HCT116 (cell line): ENCODE measurements around the gene CENPK. TPM values are rescaled to one million over a fixed set of nuclear protein-coding genes. Genes with fewer than 3 reads are reported as not detected.

ENCODE experiments used
- ATAC-seq: fragments of 200-7000 bp; cut with Tn5 transposase; 2 replicates; pipeline ENCODE4 v1.9.1; 2020; ENCODE audit warnings: mild to moderate bottlenecking, moderate library complexity
- BruUV-seq: library from RNA; stranded (reverse); fragments of 400-500 nt; replicated peaks from 2 replicates; lab custom pipeline; 2021; lab: Mats Ljungman, UMichigan
- CTCF ChIA-PET: fragments of 300-600 bp; sonication (Branson Sonifier 250); formaldehyde crosslinking; loops from one replicate; lab custom pipeline; 2021; ENCODE audit warnings: antibody characterized with exemption; lab: Charles Lee
- POLR2A ChIA-PET: fragments of 300-600, 350-600 bp; sonication (Branson Sonifier 250); formaldehyde crosslinking; loops from one replicate; lab custom pipeline; 2021; ENCODE audit warnings: antibody characterized with exemption; lab: Charles Lee
- RAD21 ChIA-PET, 2 experiments: fragments of 300-600 bp; sonication (Branson Sonifier 250); formaldehyde crosslinking; loops; one replicate each; lab custom pipeline; 2023; ENCODE audit warnings: low total read pairs in 2 of 2; ENCODE audit not compliant: uncharacterized antibody in 2 of 2, unreplicated experiment in 2 of 2, low non-redundant PET in 1 of 2; lab: Charles Lee
- DNase-seq: peaks from one replicate; pipeline ENCODE4 v3.0.0-alpha.2; 2010; ENCODE audit warnings: low read depth, low spot score
- H2AFZ ChIP-seq: fragments of 200-600 bp; shearing (Covaris generic), sonication (generic); 2 replicates; pipeline ENCODE4 v1.6.1; 2017; ENCODE audit warnings: low read depth, mixed run types, mixed read lengths, antibody characterized with exemption, low read length; ENCODE audit not compliant: poor library complexity, severe bottlenecking
- H3K27ac ChIP-seq: 2 replicates; pipeline ENCODE4 v1.5.1; 2012; ENCODE audit warnings: low read depth, low read length
- H3K27me3 ChIP-seq: fragments of 200-600 bp; sonication (generic); 2 replicates; pipeline ENCODE4 v1.6.1; 2016; ENCODE audit warnings: mixed run types, low read length, mixed read lengths; ENCODE audit not compliant: insufficient read depth
- H3K36me3 ChIP-seq, 2 experiments: fragments of 200-500 bp in 1 of 2; fragments of 200-600 bp in 1 of 2; sonication (Bioruptor generic) in 1 of 2; sonication (generic) in 1 of 2; 2 replicates each; pipeline versions ENCODE4 v1.5.1 to v1.6.1; 2014 to 2016; ENCODE audit warnings: low read length in 2 of 2, inconsistent platforms in 1 of 2, mixed read lengths in 1 of 2, mixed run types in 1 of 2; ENCODE audit not compliant: insufficient read depth in 2 of 2, control insufficient read depth in 1 of 2
- H3K4me1 ChIP-seq, 2 experiments: fragments of 200-600 bp in 1 of 2; sonication (generic) in 1 of 2; 2 replicates each; pipeline versions ENCODE4 v1.5.1 to v1.6.1; 2012 to 2017; ENCODE audit warnings: low read length in 2 of 2, inconsistent platforms in 1 of 2, mild to moderate bottlenecking in 1 of 2, mixed read lengths in 1 of 2, mixed run types in 1 of 2, moderate library complexity in 1 of 2; ENCODE audit not compliant: insufficient read depth in 2 of 2, control insufficient read depth in 1 of 2
- H3K4me2 ChIP-seq: fragments of 200-600 bp; sonication (generic); 2 replicates; pipeline ENCODE4 v1.6.1; 2017; ENCODE audit warnings: mixed run types, low read length, mixed read lengths
- H3K4me3 ChIP-seq, 2 experiments: fragments of 200-600 bp in 1 of 2; sonication (generic) in 1 of 2; replicated peaks in 1 of 2; 2 replicates each; pipeline ENCODE4 v1.5.1; 2011 to 2016; ENCODE audit warnings: low read length in 2 of 2, control low read depth in 1 of 2, low read depth in 1 of 2, mild to moderate bottlenecking in 1 of 2, mixed read lengths in 1 of 2, mixed run types in 1 of 2
- H3K79me2 ChIP-seq: fragments of 200-600 bp; sonication (generic); 2 replicates; pipeline ENCODE4 v1.6.1; 2017; ENCODE audit warnings: mild to moderate bottlenecking, mixed run types, low read length, moderate library complexity, mixed read lengths; ENCODE audit not compliant: insufficient read depth
- H3K9ac ChIP-seq: fragments of 200-600 bp; sonication (generic); 2 replicates; pipeline ENCODE4 v1.6.1; 2016; ENCODE audit warnings: low read length, mixed read lengths
- H3K9me2 ChIP-seq: fragments of 200-600 bp; sonication (generic), shearing (Covaris generic); 2 replicates; pipeline ENCODE4 v1.6.1; 2017; ENCODE audit warnings: mixed run types, mild to moderate bottlenecking, moderate library complexity; ENCODE audit not compliant: insufficient read depth
- H3K9me3 ChIP-seq, 2 experiments: fragments of 200-500 bp in 1 of 2; fragments of 200-600 bp in 1 of 2; sonication (Bioruptor generic) in 1 of 2; sonication (generic) in 1 of 2; 2 replicates each; pipeline ENCODE4 v1.6.1; 2014 to 2017; ENCODE audit warnings: low read length in 2 of 2, mixed read lengths in 2 of 2, inconsistent platforms in 1 of 2, low read depth in 1 of 2, mild to moderate bottlenecking in 1 of 2, mixed run types in 1 of 2, moderate library complexity in 1 of 2; ENCODE audit not compliant: control insufficient read depth in 1 of 2, insufficient read depth in 1 of 2
- H4K20me1 ChIP-seq: fragments of 200-600 bp; sonication (generic), shearing (Covaris generic); 2 replicates; pipeline ENCODE4 v1.6.1; 2017; ENCODE audit warnings: mixed run types, mild to moderate bottlenecking, moderate library complexity; ENCODE audit not compliant: insufficient read depth
- ATF3 ChIP-seq: IDR thresholded peaks from 2 replicates; pipeline ENCODE4 v1.6.1; 2012
- ELF1 ChIP-seq: IDR thresholded peaks from 2 replicates; pipeline ENCODE4 v1.6.1; 2012; ENCODE audit warnings: low read depth, borderline replicate concordance
- FOSL1 ChIP-seq: IDR thresholded peaks from 2 replicates; pipeline ENCODE4 v1.6.1; 2012; ENCODE audit warnings: low read depth
- JUND ChIP-seq: IDR thresholded peaks from 2 replicates; pipeline ENCODE4 v1.6.1; 2012
- MAX ChIP-seq: IDR thresholded peaks from 2 replicates; pipeline ENCODE4 v1.6.1; 2012
- POLR2AphosphoS5 ChIP-seq: IDR thresholded peaks from 2 replicates; pipeline ENCODE4 v1.6.1; 2011; ENCODE audit warnings: mild to moderate bottlenecking, low read depth, low read length, moderate library complexity
- RAD21 ChIP-seq: IDR thresholded peaks from 2 replicates; pipeline ENCODE4 v1.6.1; 2012; ENCODE audit warnings: low read depth, mild to moderate bottlenecking
- SIN3A ChIP-seq: IDR thresholded peaks from 2 replicates; pipeline ENCODE4 v1.6.1; 2012; ENCODE audit warnings: low read depth
- SRF ChIP-seq: IDR thresholded peaks from 2 replicates; pipeline ENCODE4 v1.6.1; 2012; ENCODE audit warnings: low read depth
- YY1 ChIP-seq: IDR thresholded peaks from 2 replicates; pipeline ENCODE4 v1.6.1; 2011; ENCODE audit warnings: low read length, low read depth, moderate library complexity, mild to moderate bottlenecking; ENCODE audit not compliant: insufficient replicate concordance; ENCODE audit errors: extremely low read depth
- ZBTB33 ChIP-seq: IDR thresholded peaks from 2 replicates; pipeline ENCODE4 v1.6.1; 2011; ENCODE audit warnings: mild to moderate bottlenecking, low read length, moderate library complexity; ENCODE audit not compliant: insufficient replicate concordance; ENCODE audit errors: extremely low read depth
- ZNF274 ChIP-seq: fragments of 200-500 bp; sonication (Bioruptor generic); IDR thresholded peaks from 2 replicates; pipeline ENCODE4 v1.6.1; 2014; ENCODE audit warnings: mild to moderate bottlenecking, low read depth, low read length, inconsistent platforms
- intact Hi-C: fragments of 100-400 bp; cut with micrococcal nuclease; formaldehyde crosslinking; loops from 2 replicates; pipeline ENCODE4 v1.10.0; 2022
- total RNA-seq: library from RNA; stranded (reverse); gene quantifications from one replicate; pipeline ENCODE4 v1.2.1, GENCODE V29; 2021; ENCODE audit not compliant: unreplicated experiment

CENPK gene
- total RNA-seq, 1 experiment from 2014 or later = 21.4 TPM

DNA sequence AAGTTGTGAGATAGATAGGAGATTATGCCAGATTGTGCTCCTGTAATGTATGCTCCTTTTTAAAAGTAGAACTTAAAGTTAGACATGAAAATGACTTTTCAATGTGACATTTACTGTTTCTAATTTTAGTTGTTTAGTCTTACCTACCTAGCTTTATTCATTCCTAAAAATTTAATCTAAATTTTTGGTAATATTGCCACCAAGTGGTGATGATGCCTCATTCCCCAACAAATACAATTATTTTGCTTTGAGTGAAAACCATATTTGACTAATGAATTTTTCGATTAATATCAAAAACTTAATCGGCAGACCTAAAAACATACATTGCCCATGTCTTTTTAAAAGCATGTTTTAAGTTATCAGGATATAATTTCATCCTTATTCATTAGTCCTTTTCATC, 25.7 kb upstream of the CENPK start (continued):
- TF ChIP-seq ATF3 (no peak), FOSL1 (no peak), ELF1 (no peak)

DNA sequence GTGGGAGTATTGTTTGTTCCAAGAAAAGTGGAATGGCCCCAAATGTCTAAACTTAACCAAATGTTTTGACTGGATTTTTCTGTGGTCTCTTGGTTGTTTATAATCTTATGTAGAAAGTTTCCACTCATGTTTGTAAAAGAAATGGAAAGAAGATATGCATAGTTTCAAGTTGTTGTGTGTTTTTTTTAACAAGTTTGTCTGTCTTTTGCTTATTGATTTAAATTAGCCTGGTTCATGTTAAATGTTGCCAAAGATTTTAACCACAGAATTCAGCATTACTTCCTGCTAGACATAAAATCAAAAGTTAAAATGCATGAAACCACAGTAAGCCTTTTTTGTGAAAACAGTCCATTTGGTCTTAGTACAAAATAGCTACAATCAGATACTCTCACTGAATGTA, 14.2 kb upstream of the CENPK start:
- Histone ChIP-seq H3K79me2 (peaks cover 7% of the 10 kb centered on the region; the same call in 1 of the 2 replicates), H3K9ac (no peak overlapping the region), H3K36me3 (peaks cover 5 to 20% of the 10 kb centered on the region in 2 experiments), H2AFZ (no peak overlapping the region), H3K4me3 (no peak overlapping the region), H3K9me3 (no peaks in the 10 kb centered on the region), H4K20me1 (no peaks in the 10 kb centered on the region), H3K9me2 (no peaks in the 10 kb centered on the region), H3K27me3 (no peaks in the 10 kb centered on the region), H3K27ac (no peak overlapping the region), H3K4me2 (no peak overlapping the region), H3K4me1 (no peaks in the 10 kb centered on the region)
- ChIA-PET POLR2A (no interaction called here), CTCF (no interaction called here), RAD21 (no interaction called here)
- DNase-seq (no peak), ATAC-seq (no peak)
- intact Hi-C loops = no loop called here
- no TSS peak for BruUV-seq
- no peak for TF ChIP-seq SIN3A

- CTCF ChIA-PET = no interaction called here
- Histone ChIP-seq H3K4me3 (no peak overlapping the region), H3K27ac (no peak overlapping the region), H3K27me3 (no peaks in the 10 kb centered on the region), H3K79me2 (peaks cover 20% of the 10 kb centered on the region), H3K9ac (no peak overlapping the region), H3K9me2 (no peaks in the 10 kb centered on the region), H3K4me2 (no peak overlapping the region), H3K9me3 (no peaks in the 10 kb centered on the region), H2AFZ (no peak overlapping the region), H3K36me3 (peaks cover 9 to 11% of the 10 kb centered on the region in 2 experiments), H3K4me1 (no peaks in the 10 kb centered on the region), H4K20me1 (no peaks in the 10 kb centered on the region)
- ATAC-seq (no peak), DNase-seq (no peak)
- RAD21 ChIA-PET = no interaction called here
- BruUV-seq = no TSS peak
- POLR2A ChIA-PET = no interaction called here
- intact Hi-C loops = no loop called here
- TF ChIP-seq SRF (no peak), RAD21 (no peak), ZNF274 (no peak), ZBTB33 (no peak), YY1 (no peak), POLR2AphosphoS5 (no peak), ELF1 (no peak), FOSL1 (no peak), JUND (no peak), MAX (no peak)
These were observed 7.7 kb upstream of the CENPK start for GRCh38 chr5:65570598-65571226.
